ENCODE data around the gene CIDEC. TPM values are rescaled to one million over a fixed set of nuclear protein-coding genes. Genes with fewer than 3 reads are reported as not detected.

CIDEC gene
- total and polyA plus RNA-seq, 2 of the 8 experiments (the other 6 are each of a cell fraction or from before 2014, with no cell fraction given), result not detected

DNA sequence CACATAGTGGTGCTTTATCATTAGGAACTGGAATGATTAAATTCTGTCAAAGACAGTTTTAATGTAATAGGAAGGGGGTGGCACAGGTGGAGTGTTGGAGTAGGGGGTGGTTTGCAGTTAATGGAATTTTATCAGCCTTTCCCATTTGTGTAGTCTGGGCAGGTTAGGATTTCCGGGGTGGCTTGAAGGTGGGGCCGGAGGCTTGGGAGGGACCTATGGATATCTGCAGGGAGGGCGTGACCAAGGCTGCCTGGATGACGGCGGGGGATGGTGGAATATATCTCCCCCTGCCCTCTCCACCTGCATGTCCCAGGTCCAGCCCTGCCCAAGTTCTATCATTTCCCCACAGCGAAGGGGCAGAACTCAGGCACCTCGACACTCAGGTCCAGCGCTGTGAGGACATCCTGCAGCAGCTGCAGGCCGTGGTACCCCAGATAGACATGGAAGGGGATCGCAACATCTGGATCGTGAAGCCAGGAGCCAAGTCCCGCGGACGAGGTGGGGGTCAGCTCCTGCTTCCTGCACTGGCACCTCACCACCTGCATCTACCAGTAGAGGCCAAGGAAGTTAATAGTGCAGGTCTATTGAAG is 54.5 kb downstream of the CIDEC start:
- no peak overlapping the region for H2AFZ ChIP-seq (ENCODE audit: low read length)
- H3K23me2 ChIP-seq (ENCODE audit: low read depth, low read length), result no peaks in the 10 kb centered on the region
- H2BK15ac ChIP-seq (ENCODE audit: low read length), result no peak overlapping the region
- H2AK5ac ChIP-seq (ENCODE audit: low read depth, low read length), result no peak overlapping the region
- H3K9ac ChIP-seq (replicated peaks in 1 of 4; ENCODE audit: extremely low read depth in 1 of 4, low read depth in 3 of 4, low read length in 3 of 4), result no peak overlapping the region
- no peaks in the 10 kb centered on the region for H3K79me1 ChIP-seq (ENCODE audit: low read depth, low read length)
- no peaks in the 10 kb centered on the region for H3K36me3 ChIP-seq (ENCODE audit: control insufficient read depth in 2 of 4, insufficient read depth in 4 of 4, low read length in 3 of 4)
- no peaks in the 10 kb centered on the region for H3K9me3 ChIP-seq (ENCODE audit: insufficient read depth in 2 of 2, low read depth in 1 of 2, low read length in 1 of 2)
- FAIRE-seq (no peak), DNase-seq (ENCODE audit: low read depth in 1 of 2, low spot score in 2 of 2) (no peak)
- no peak overlapping the region for H3K4ac ChIP-seq (replicated peaks; ENCODE audit: insufficient read length, low read depth, low read length)
- H3K23ac ChIP-seq (ENCODE audit: insufficient read length), result no peak overlapping the region
- H3K27me3 ChIP-seq (replicated peaks in 1 of 4; ENCODE audit: control insufficient read depth in 3 of 4, extremely low read depth in 1 of 4, insufficient read depth in 3 of 4, low read length in 3 of 4), result no peaks in the 10 kb centered on the region; a peak in 1 of 7 replicates
- peaks cover 0 to 5% (median 2%) of the 10 kb centered on the region in 4 experiments; a peak in 2 of 7 replicates for H3K4me1 ChIP-seq (replicated peaks in 1 of 4; ENCODE audit: control insufficient read depth in 3 of 4, insufficient read depth in 4 of 4, low read length in 3 of 4)
- no peaks in the 10 kb centered on the region for H4K20me1 ChIP-seq (replicated peaks in 1 of 2; ENCODE audit: control insufficient read depth in 1 of 2, insufficient read depth in 2 of 2, low read length in 2 of 2)
- 82% methylated on average over 14 of the region's 14 CpGs; no CpG with 5 or more reads in 1 of the 2 experiments for WGBS, 2 experiments (ENCODE audit: extremely low coverage in 1 of 2, insufficient coverage in 1 of 2, insufficient read length in 1 of 2, insufficient replicate concordance in 2 of 2, low coverage in 1 of 2, low lambda C conversion rate in 2 of 2, missing lambda C conversion rate in 1 of 2)
- H3K4me3 ChIP-seq (ENCODE audit: extremely low read depth in 1 of 4, insufficient read depth in 2 of 4, low read depth in 3 of 4, low read length in 4 of 4), result no peak overlapping the region
- no peak overlapping the region for H3K56ac ChIP-seq (replicated peaks; ENCODE audit: insufficient read length, low read depth, low read length)
- POLR2A ChIA-PET (ENCODE audit: partially characterized antibody), result interaction anchor here (0.6 to 1.8 kb wide), 2 partner anchors 24 to 121 kb away, joined by 3 to 10 read pairs; no protein-coding TSS in a partner anchor
- no peak overlapping the region for H2BK12ac ChIP-seq (ENCODE audit: low read depth, low read length)
- H2BK120ac ChIP-seq (replicated peaks; ENCODE audit: low read depth, low read length), result no peak overlapping the region
- H4K5ac ChIP-seq (ENCODE audit: insufficient read length, low read depth, low read length), result no peak overlapping the region
- no peak overlapping the region for H4K91ac ChIP-seq (replicated peaks; ENCODE audit: insufficient read length, low read length)
- no peak overlapping the region for H3K4me2 ChIP-seq (ENCODE audit: insufficient read depth in 1 of 2, low read depth in 2 of 2, low read length in 2 of 2)
- H3K79me2 ChIP-seq (ENCODE audit: control insufficient read depth in 1 of 2, insufficient read depth in 2 of 2, low read length in 2 of 2), result no peaks in the 10 kb centered on the region
- no peak overlapping the region for H3K14ac ChIP-seq (ENCODE audit: insufficient read length)
- CTCF ChIA-PET (ENCODE audit: partially characterized antibody), result interaction anchor here (1.0 to 7.9 kb wide), 7 partner anchors 10 to 121 kb away, joined by 3 to 74 read pairs (median 4); no protein-coding TSS in a partner anchor
- no peak overlapping the region for H3K27ac ChIP-seq (ENCODE audit: low read depth, low read length)
- no peak overlapping the region for H2BK20ac ChIP-seq (ENCODE audit: low read length)
- H2BK5ac ChIP-seq (ENCODE audit: low read depth, low read length), result no peak overlapping the region
- H4K8ac ChIP-seq (ENCODE audit: extremely low read depth, insufficient read depth, low read length), result no peak overlapping the region
- no peak overlapping the region for H3K18ac ChIP-seq (ENCODE audit: extremely low read depth, low read length)
- TF ChIP-seq CBX8 (IDR thresholded peaks at IDR 0.05; ENCODE audit: borderline replicate concordance, low read depth, low read length), result no peak
- TF ChIP-seq KDM5A (IDR thresholded peaks at IDR 0.05; ENCODE audit: low read length), result no peak

All from H1 (cell line).